GM10847 (cell line): ENCODE results near the gene IVL.

ENCODE experiments used
- POLR2A ChIP-seq: IDR thresholded peaks from 2 replicates; pipeline ENCODE4 v1.6.1; 2011; ENCODE audit not compliant: insufficient read length; ENCODE audit errors: extremely low read depth

Gene IVL

GRCh38 chr1:152917794-152918193, 9.4 kb downstream of the IVL start:
- no peak for TF ChIP-seq POLR2A

- no peak for TF ChIP-seq POLR2A
These were observed 10.7 kb downstream of the IVL start for GRCh38 chr1:152919071-152919470.

DNA sequence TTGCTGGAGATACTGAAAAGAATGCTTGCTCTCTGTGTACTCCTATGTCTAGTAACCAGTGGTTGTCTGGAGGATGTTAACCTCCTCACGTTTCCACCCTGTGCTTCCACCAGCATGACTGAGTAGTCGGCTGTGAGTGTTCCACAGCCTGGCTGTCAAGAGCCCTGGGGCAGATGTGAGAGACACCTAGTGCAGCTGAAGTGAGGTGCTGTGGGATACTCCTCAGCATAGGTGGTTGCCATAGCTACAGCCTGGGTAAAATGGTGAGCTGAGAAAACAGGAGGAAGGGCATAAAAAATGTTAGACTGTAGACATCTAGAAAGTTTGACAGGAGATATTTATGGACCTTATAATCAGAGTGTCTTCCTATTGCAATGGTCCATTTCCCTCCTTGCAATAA, 15.8 kb downstream of the IVL start:
- TF ChIP-seq POLR2A = no peak

DNA sequence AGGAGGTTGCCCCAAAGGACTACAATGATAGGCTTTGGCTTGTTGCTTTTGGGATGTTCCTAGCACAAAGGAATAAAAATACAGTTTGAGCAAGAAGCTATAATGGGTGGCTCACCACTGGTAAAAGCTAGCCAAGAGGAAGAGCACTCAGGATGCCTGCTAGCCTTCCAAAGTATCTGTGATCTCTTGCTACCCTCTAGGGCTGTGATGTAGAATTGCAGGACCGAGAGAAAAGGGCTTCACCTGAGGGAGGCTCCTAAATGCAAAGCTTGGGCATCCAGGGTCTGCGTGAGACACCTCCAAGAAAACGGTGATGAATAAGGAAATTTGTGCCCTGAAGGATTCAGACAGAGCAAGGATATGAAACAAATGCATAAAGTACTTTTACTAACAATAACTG, 17.7 kb downstream of the IVL start:
- no peak for TF ChIP-seq POLR2A

GRCh38 chr1:152928671-152929070, 20.3 kb downstream of the IVL start:
- no peak for TF ChIP-seq POLR2A

- TF ChIP-seq POLR2A = no peak
These were observed 23.9 kb downstream of the IVL start for GRCh38 chr1:152932170-152932811.

DNA sequence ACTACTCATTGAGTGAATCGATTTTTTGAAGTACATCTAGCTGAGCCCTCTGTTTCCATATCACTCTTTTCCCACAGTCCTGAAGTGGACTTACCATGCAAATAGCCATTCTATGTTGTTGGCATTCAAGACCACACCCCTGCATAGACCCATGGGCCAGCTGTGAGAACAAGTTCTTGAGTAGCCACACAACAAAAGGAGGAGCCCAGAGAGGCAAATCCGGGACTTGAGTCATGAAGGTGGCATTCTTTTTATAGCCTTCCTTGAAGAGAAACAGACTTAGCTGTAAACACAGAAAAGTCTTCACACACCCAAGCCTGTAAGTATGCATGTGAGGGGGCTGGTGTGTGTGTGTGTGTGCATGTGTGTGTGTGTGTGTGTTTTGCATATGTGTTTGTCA, 24.9 kb downstream of the IVL start:
- no peak for TF ChIP-seq POLR2A

DNA sequence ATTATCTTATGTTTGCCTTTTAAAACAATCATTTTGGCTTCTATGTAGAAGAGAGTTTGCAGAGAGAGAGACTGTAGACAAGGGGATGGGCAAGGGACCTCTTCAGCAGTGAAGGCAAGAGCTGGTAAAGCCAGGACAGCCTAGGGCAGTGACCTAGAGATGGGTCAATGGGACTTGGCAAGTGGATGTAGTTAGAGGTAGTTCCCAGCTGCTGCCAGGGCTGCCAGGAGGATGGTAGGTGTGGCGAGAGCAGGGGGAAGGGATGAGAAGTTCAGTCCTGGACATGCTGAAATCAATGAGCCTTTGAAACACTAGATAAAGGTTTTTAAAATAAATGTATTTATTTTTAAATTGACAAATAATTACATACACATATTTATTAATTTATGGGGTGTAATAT, 32.3 kb downstream of the IVL start:
- no peak for TF ChIP-seq POLR2A

- TF ChIP-seq POLR2A = no peak
These were observed 32.8 kb downstream of the IVL start for GRCh38 chr1:152941037-152941711.

- TF ChIP-seq POLR2A = no peak
These were observed 33.8 kb downstream of the IVL start for GRCh38 chr1:152942161-152942560.

DNA sequence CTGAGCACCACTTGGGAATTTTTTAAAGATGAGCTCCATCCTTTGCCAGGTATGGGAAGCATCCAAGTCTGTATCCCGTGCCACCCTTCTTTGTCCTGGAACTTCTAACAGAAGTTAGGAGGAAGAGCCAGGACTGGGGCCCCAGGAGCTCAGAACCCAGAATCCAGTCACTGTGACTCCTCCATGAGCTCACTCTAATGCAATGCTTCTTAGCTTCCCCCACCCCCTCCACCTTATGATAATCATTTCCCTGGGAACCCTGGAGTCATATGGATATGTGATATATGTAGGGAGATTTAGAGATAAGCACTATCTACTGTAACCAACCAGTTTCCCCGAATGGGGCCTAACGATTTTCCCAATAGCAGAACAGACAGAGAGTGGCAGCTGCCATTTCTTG, 37.9 kb downstream of the IVL start:
- TF ChIP-seq POLR2A = no peak

GRCh38 chr1:152946651-152947256, 38.4 kb downstream of the IVL start, which contains the start of gene SPRR5:
SPRR5 (plus strand) TSS chr1:152947206; CDS start chr1:152948555, 1,349 bp downstream.
- TF ChIP-seq POLR2A = no peak

DNA sequence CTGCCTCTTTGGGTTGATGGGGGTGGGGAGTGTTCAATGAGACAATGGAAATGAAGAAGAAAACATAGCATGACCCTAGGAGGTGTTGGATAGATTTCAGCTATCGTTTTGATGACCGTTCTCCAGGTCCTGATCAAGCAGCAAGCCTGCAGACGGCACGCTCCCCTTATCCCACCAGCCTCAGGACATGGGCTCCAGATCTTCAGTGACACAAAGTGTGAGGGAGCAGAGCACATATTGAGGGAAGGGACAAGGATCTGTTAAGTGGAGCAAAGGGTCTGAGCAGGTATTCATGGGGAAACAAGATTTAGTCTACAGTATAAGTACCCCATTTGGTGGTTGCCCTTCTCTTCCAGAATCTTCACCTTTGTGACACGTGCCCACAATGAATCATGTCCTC, 43.4 kb downstream of the IVL start:
- TF ChIP-seq POLR2A = no peak

- TF ChIP-seq POLR2A = no peak
These were observed 45.4 kb downstream of the IVL start for GRCh38 chr1:152953761-152954160.

DNA sequence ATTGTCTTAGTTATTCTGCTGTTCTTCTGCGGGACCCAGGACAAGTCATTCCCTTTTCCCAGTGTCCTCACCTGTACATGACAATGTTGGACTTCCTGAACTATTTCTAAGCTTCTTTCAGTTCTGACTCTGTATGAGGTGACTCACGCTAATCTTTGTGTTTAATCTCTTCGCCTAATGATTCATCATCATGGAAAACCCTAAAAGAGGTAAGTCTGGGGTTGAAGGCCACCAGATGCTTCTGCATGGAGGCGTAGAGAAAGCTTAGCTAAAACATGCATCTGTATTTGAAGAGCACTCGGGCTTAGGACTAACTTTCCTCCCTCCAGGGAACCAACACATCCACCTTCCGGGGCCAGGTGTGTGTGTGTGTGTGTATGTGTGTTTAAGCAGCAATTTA, 46.1 kb downstream of the IVL start:
- TF ChIP-seq POLR2A = no peak

GRCh38 chr1:152957561-152957960, 49.2 kb downstream of the IVL start:
- no peak for TF ChIP-seq POLR2A
